ENCODE results near the gene TTYH2.

DNA sequence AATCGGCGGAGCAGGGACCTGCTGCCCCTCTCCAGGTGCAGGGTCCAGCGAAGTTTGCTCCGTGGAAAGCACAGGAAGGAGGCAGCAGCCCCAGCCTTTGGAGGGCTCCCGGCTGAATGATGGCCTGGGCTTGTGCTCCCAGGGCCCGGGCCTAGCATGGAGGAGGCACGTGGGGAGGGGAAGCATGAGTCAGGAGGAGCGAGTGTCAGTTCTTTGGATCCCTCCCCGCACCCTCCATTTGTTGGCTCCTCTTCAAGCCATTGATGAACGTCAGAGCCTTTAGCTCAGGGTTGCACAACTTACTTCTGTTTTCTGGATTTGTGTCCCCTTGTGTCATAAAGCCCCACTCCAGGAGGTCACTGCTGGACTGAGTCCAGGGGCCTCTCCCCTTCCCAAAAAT, 25.8 kb downstream of the TTYH2 start:
- TF ChIP-seq, protein P1, sequence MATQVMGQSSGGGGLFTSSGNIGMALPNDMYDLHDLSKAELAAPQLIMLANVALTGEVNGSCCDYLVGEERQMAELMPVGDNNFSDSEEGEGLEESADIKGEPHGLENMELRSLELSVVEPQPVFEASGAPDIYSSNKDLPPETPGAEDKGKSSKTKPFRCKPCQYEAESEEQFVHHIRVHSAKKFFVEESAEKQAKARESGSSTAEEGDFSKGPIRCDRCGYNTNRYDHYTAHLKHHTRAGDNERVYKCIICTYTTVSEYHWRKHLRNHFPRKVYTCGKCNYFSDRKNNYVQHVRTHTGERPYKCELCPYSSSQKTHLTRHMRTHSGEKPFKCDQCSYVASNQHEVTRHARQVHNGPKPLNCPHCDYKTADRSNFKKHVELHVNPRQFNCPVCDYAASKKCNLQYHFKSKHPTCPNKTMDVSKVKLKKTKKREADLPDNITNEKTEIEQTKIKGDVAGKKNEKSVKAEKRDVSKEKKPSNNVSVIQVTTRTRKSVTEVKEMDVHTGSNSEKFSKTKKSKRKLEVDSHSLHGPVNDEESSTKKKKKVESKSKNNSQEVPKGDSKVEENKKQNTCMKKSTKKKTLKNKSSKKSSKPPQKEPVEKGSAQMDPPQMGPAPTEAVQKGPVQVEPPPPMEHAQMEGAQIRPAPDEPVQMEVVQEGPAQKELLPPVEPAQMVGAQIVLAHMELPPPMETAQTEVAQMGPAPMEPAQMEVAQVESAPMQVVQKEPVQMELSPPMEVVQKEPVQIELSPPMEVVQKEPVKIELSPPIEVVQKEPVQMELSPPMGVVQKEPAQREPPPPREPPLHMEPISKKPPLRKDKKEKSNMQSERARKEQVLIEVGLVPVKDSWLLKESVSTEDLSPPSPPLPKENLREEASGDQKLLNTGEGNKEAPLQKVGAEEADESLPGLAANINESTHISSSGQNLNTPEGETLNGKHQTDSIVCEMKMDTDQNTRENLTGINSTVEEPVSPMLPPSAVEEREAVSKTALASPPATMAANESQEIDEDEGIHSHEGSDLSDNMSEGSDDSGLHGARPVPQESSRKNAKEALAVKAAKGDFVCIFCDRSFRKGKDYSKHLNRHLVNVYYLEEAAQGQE (IDR thresholded peaks at IDR 0.05; ENCODE audit: low read depth, low read length): no peak
- TF ChIP-seq DPF2 (IDR thresholded peaks at IDR 0.05) (no peak), POLR2AphosphoS5 (IDR thresholded peaks at IDR 0.05; ENCODE audit: low read length) (no peak)
- TF ChIP-seq, protein P2, sequence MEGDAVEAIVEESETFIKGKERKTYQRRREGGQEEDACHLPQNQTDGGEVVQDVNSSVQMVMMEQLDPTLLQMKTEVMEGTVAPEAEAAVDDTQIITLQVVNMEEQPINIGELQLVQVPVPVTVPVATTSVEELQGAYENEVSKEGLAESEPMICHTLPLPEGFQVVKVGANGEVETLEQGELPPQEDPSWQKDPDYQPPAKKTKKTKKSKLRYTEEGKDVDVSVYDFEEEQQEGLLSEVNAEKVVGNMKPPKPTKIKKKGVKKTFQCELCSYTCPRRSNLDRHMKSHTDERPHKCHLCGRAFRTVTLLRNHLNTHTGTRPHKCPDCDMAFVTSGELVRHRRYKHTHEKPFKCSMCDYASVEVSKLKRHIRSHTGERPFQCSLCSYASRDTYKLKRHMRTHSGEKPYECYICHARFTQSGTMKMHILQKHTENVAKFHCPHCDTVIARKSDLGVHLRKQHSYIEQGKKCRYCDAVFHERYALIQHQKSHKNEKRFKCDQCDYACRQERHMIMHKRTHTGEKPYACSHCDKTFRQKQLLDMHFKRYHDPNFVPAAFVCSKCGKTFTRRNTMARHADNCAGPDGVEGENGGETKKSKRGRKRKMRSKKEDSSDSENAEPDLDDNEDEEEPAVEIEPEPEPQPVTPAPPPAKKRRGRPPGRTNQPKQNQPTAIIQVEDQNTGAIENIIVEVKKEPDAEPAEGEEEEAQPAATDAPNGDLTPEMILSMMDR (IDR thresholded peaks at IDR 0.05 in 2 of 3, conservative IDR thresholded peaks at IDR 0.05 in 1 of 3; ENCODE audit: control insufficient read depth in 2 of 3, extremely low read depth in 1 of 3, insufficient read depth in 1 of 3, low read depth in 3 of 3, low read length in 3 of 3): no peak

Data from GM12878 (cell line).